BLaER1 (cell line): Measurements from ENCODE around the gene PRKCZ.
A peak's percentile ranks its signal among the peaks of the same experiment; 100 is the strongest.

Experiments used
- H3K27ac ChIP-seq: shearing (Covaris generic); formaldehyde crosslinking; 2 replicates; pipeline ENCODE4 v1.8.1; 2022
- H3K27me3 ChIP-seq: shearing (Covaris generic); formaldehyde crosslinking; 2 replicates; pipeline ENCODE4 v1.8.1; 2022
- H3K36me3 ChIP-seq: shearing (Covaris generic); formaldehyde crosslinking; 2 replicates; pipeline ENCODE4 v1.8.1; 2022
- H3K4me1 ChIP-seq: shearing (Covaris generic); formaldehyde crosslinking; 2 replicates; pipeline ENCODE4 v1.8.1; 2022
- H3K4me2 ChIP-seq: shearing (Covaris generic); formaldehyde crosslinking; 2 replicates; pipeline ENCODE4 v1.8.1; 2022
- H3K4me3 ChIP-seq: shearing (Covaris generic); formaldehyde crosslinking; 2 replicates; pipeline ENCODE4 v1.8.1; 2022
- H3K9ac ChIP-seq: shearing (Covaris generic); formaldehyde crosslinking; 2 replicates; pipeline ENCODE4 v1.8.1; 2022
- H3K9me3 ChIP-seq: shearing (Covaris generic); formaldehyde crosslinking; 2 replicates; pipeline ENCODE4 v1.8.1; 2022
- H4K20me1 ChIP-seq: shearing (Covaris generic); formaldehyde crosslinking; 2 replicates; pipeline ENCODE4 v1.8.1; 2022
- Cebpa-rat ChIP-seq: shearing (Covaris generic); IDR thresholded peaks from 2 replicates; pipeline ENCODE4 v1.8.1; 2022

PRKCZ gene

GRCh38 chr1:2127187-2128145 lies 77.3 kb downstream of the PRKCZ start:
- peaks cover 84% of the 10 kb centered on the region for H3K4me1 ChIP-seq
- no peaks in the 10 kb centered on the region for H3K27me3 ChIP-seq
- H4K20me1 ChIP-seq: peaks cover 85% of the 10 kb centered on the region
- H3K4me3 ChIP-seq: peak overlapping the region; percentile 18; the same call in 1 of the 2 replicates
- H3K36me3 ChIP-seq: peaks cover 15% of the 10 kb centered on the region; the same call in 1 of the 2 replicates
- peak overlapping the region; percentile 62; the same call in 1 of the 2 replicates for H3K27ac ChIP-seq
- no peak for TF ChIP-seq Cebpa-rat
- H3K9ac ChIP-seq: peak overlapping the region; percentile 62
- no peaks in the 10 kb centered on the region for H3K9me3 ChIP-seq
- H3K4me2 ChIP-seq: peak overlapping the region; percentile 76

- Histone ChIP-seq H3K27me3 (no peaks in the 10 kb centered on the region), H3K4me1 (peaks cover 89% of the 10 kb centered on the region), H3K4me3 (no peak overlapping the region), H4K20me1 (peaks cover 91% of the 10 kb centered on the region), H3K9ac (0 out of 2 replicates have a peak overlapping the region, but pooled peaks have one; percentile 16), H3K36me3 (peaks cover 15% of the 10 kb centered on the region; the same call in 1 of the 2 replicates), H3K27ac (peak overlapping the region; percentile 24), H3K9me3 (no peaks in the 10 kb centered on the region), H3K4me2 (peak overlapping the region; percentile 76)
- no peak for TF ChIP-seq Cebpa-rat
These were observed 78.1 kb downstream of the PRKCZ start for GRCh38 chr1:2128189-2128901.

- no peaks in the 10 kb centered on the region for H3K9me3 ChIP-seq
- H4K20me1 ChIP-seq: peaks cover 97% of the 10 kb centered on the region
- no peak overlapping the region for H3K4me3 ChIP-seq
- peak overlapping the region; percentile 24; the same call in 1 of the 2 replicates for H3K27ac ChIP-seq
- peak overlapping the region; percentile 76 for H3K4me2 ChIP-seq
- peaks cover 15% of the 10 kb centered on the region; the same call in 1 of the 2 replicates for H3K36me3 ChIP-seq
- H3K9ac ChIP-seq: 0 out of 2 replicates have a peak overlapping the region, but pooled peaks have one; percentile 16
- TF ChIP-seq Cebpa-rat: no peak
- H3K27me3 ChIP-seq: no peaks in the 10 kb centered on the region
- H3K4me1 ChIP-seq: peaks cover 97% of the 10 kb centered on the region
These were observed 79.2 kb downstream of the PRKCZ start for GRCh38 chr1:2129256-2129943.

GRCh38 chr1:2130156-2130555 lies 79.9 kb downstream of the PRKCZ start:
- H3K36me3 ChIP-seq: peaks cover 15% of the 10 kb centered on the region; the same call in 1 of the 2 replicates
- peak overlapping the region; percentile 3; the same call in 1 of the 2 replicates for H3K27ac ChIP-seq
- peaks cover 97% of the 10 kb centered on the region for H3K4me1 ChIP-seq
- H3K4me2 ChIP-seq: peak overlapping the region; percentile 76
- TF ChIP-seq Cebpa-rat: no peak
- H3K9me3 ChIP-seq: no peaks in the 10 kb centered on the region
- no peak overlapping the region for H3K4me3 ChIP-seq
- H3K27me3 ChIP-seq: no peaks in the 10 kb centered on the region
- peaks cover 97% of the 10 kb centered on the region for H4K20me1 ChIP-seq
- 0 out of 2 replicates have a peak overlapping the region, but pooled peaks have one; percentile 20 for H3K9ac ChIP-seq

- H3K4me1 ChIP-seq: peaks cover 97% of the 10 kb centered on the region
- peaks cover 97% of the 10 kb centered on the region for H4K20me1 ChIP-seq
- H3K36me3 ChIP-seq: peaks cover 16% of the 10 kb centered on the region
- no peaks in the 10 kb centered on the region for H3K27me3 ChIP-seq
- no peak overlapping the region for H3K4me3 ChIP-seq
- TF ChIP-seq Cebpa-rat: no peak
- peak overlapping the region; percentile 3; the same call in 1 of the 2 replicates for H3K27ac ChIP-seq
- peak overlapping the region; percentile 76 for H3K4me2 ChIP-seq
- no peaks in the 10 kb centered on the region for H3K9me3 ChIP-seq
- no peak overlapping the region for H3K9ac ChIP-seq
These were observed 80.7 kb downstream of the PRKCZ start for GRCh38 chr1:2130871-2131289.

GRCh38 chr1:2132222-2133038 lies 82.2 kb downstream of the PRKCZ start:
- Histone ChIP-seq H3K4me2 (peak overlapping the region; percentile 91), H3K36me3 (peaks cover 28% of the 10 kb centered on the region), H3K27me3 (no peaks in the 10 kb centered on the region), H3K27ac (peak overlapping the region; percentile 69), H4K20me1 (peaks cover 97% of the 10 kb centered on the region), H3K9ac (peak overlapping the region; percentile 37; the same call in 1 of the 2 replicates), H3K4me1 (peaks cover 97% of the 10 kb centered on the region), H3K4me3 (peak overlapping the region; percentile 62), H3K9me3 (no peaks in the 10 kb centered on the region)
- TF ChIP-seq Cebpa-rat: no peak

- Histone ChIP-seq H3K27ac (peak overlapping the region; percentile 69), H4K20me1 (peaks cover 97% of the 10 kb centered on the region), H3K36me3 (peaks cover 20% of the 10 kb centered on the region), H3K9me3 (no peaks in the 10 kb centered on the region), H3K4me2 (peak overlapping the region; percentile 91), H3K9ac (peak overlapping the region; percentile 37; the same call in 1 of the 2 replicates), H3K4me3 (peak overlapping the region; percentile 62), H3K27me3 (no peaks in the 10 kb centered on the region), H3K4me1 (peaks cover 97% of the 10 kb centered on the region)
- TF ChIP-seq Cebpa-rat: no peak
These were observed 83.0 kb downstream of the PRKCZ start for GRCh38 chr1:2133039-2133878.

- Histone ChIP-seq H3K27me3 (no peaks in the 10 kb centered on the region), H3K27ac (peak overlapping the region; percentile 67), H3K4me1 (peaks cover 97% of the 10 kb centered on the region), H3K9ac (peak overlapping the region; percentile 32; the same call in 1 of the 2 replicates), H4K20me1 (peaks cover 97% of the 10 kb centered on the region), H3K9me3 (no peaks in the 10 kb centered on the region), H3K4me3 (peak overlapping the region; percentile 44), H3K4me2 (peak overlapping the region; percentile 82), H3K36me3 (peaks cover 15% of the 10 kb centered on the region)
- TF ChIP-seq Cebpa-rat: no peak
These were observed 83.6 kb downstream of the PRKCZ start for GRCh38 chr1:2133879-2134215.
